NCI-H748 treated with DMSO at 0.1 percent for 48 hours (cell line): ENCODE measurements around the gene DOK4.
"Not testable (repeated sequence)": the region's sequence is repeated elsewhere in the genome, so short reads cannot be mapped to it uniquely, and the experiment has no call there.

Source experiments
- DNase-seq: peaks from one replicate; lab custom pipeline; 2025; lab: John Stamatoyannopoulos, UW

The DOK4 gene

DNA sequence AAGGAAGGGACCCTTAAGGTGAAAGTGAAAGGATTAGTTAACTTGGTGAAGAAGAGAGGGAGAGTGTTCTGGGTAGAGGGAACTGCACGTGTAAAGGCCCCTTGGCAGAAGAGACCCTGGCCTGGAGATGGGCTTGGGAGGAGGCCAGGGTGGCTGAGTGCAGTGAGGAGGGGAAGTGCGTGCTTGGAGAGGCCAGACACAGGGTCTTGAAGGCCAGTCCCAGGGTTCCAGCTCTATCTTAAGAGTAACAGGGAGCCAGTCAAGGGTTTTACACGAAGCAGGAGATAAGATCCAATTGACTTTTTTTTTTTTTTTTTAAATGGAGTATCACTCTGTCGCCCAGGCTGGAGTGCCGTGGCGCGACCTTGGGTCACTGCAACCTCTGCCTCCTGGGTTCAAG, 15.2 kb upstream of the DOK4 start:
- DNase-seq: no peak

DNA sequence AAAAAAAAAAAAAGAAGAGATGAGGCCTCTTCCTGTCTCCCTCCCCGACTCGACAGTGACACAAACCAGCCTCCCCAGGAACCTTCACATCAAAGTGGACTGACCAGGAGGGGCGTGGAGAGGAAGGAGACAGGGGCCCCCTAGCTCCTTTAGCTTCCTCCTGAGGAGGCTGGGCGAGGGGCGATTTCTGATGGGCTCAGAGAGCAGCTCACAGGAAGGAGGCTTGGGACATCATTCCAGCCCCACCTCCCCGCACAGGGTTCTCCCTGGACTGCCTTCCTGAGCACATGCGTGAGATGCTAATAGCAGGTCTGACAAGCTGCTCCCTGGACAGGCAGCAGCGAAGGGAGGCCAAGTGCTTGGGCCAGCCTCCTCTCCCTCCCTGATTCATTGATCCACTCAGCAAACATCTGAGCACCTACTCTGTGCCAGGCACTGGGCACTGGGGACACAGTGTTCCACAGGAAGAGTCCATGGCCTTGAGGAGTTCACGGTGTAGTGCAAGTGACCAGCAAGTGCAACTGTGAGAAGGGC, 14.4 kb upstream of the DOK4 start:
- DNase-seq: no peak

DNA sequence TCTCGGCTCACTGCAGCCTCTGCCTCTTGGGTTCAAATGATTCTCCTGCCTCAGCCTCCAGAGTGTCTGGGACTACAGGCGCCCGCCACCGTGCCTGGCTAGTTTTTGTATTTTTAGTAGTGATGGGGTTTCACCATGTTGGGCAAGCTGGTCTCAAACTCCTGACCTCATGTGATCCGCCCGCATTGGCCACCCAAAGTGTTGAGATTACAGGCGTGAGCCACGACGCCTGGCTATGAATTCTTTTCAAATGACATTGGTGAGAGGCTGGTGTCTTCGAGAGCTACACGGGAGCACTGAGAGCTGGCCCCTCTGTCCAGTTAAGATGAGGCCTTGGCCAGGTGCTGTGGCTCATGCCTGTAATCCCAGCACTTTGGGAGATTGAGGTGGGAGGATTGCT, 13.6 kb upstream of the DOK4 start:
- DNase-seq: not testable (repeated sequence)

DNA sequence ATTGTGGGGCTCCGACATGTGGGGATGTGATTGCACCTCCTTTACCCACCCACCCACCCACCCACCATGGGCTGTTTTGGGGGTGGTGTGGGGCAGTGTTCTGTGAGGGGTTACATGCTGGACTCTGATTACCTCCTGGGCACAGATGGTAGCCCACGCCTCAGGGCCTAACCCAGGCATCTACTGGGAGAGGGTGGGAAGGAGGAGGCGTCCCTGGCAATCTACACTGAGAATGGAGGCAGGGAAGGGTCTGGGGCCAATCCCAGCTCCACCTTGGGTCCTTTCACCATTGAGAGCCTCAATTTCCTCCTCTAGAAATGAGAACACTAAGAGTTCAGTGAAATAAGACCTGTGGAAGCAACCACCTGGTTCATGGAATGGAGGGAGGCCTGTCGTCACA, 11.7 kb upstream of the DOK4 start:
- DNase-seq: no peak

DNA sequence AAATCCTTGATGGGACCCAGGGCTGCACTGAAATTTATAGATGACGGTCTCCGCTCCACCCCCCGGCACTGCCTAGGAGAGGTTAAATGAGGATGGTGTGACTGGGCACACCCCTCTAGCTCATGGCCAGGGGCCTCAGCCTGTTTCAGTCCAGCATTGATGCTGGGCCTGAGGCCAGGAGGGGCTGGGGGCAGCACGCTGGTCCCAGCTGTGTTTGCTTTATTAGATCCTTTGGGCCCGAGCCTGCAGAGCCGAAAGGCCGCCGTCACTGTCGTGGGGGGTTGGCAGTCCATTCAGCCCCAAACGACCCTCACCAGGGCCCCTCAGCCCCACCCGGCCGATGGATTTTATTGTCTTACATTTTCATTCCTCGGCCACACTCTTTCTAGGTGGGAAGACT, 10.8 kb upstream of the DOK4 start:
- DNase-seq: no peak

DNA sequence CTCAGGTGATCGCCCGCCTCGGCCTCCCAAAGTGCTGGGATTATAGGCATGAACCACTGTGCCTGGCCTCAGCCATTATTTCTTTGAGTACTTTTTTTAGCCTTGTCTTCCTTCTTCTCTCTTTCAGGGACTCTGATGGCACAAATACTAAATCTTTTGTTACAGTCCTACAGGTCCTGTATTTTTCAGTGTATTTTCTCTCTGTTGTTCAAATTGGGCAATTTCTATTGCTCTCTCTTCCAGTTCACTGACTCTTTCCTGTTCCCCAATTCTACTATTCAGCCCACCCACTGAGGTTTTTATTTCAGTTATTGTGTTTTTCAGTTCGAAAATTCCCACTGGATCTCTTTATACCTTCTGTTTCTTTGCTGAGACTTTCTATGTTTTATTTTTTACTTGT, 7.5 kb upstream of the DOK4 start:
- no peak for DNase-seq

DNA sequence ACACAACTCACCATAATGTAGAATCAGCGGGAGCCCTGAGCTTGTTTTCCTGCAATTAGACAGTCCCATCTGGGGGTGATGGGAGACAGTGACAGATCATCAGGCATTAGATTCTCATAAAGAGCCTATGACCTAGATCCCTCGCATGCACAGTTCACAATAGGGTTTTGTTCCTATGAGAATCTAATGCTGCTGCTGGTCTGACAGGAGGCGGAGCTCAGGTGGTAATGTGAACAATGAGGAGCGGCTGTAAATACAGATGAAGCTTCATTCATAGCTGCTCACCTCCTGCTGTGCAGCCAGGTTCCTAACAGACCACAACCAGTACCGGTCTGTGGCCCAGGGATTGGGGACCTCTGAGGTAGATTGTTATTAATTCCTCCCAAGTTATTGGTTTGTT, 2.9 kb upstream of the DOK4 start:
- no peak for DNase-seq

DNA sequence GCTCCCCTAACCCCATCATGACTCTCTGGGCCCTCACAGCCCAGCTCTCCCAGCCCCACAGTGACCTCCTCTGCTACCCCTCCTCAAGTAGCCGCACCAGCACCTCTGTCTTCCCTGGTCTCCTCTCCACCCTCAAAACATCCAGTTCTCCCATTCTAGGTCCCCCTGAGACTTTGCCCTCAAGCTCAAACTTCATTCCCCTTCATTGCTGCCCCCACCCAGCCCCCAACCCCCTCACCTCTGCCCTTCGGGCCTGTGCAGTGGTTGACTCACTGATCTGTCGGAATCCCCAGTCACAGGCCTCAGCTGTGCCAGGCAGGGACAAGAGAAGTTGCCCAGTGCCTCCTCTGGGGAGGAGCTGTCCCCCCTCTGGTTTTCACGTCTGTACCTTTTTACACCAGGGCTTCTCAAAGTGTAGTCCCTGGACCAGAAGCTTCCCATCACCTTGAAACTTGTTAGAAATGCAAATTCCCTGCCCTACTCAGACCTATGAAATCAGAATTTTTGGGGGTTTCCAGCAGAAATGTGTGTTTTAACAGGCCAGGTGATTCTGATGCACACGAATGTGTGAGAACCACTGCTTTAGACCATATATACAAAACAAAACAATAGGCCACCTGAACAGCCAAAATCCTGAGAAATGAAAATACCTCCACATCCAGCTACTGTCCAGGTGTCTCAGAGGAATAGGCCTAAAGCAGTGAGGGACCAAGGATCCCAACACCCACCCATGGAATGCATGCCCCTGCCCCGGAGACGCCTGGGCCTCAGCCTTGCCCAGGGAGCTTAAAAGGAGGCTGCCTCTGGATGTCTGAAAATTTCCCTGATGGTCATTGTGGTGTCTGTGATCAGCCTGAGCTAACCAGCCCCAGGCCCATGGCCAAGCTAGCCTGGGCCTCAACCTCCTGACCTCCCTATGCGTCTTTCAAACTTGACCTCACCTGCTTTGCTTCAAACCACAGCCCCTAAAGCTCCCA, 853 bp upstream of the DOK4 start:
- no peak for DNase-seq

DNA sequence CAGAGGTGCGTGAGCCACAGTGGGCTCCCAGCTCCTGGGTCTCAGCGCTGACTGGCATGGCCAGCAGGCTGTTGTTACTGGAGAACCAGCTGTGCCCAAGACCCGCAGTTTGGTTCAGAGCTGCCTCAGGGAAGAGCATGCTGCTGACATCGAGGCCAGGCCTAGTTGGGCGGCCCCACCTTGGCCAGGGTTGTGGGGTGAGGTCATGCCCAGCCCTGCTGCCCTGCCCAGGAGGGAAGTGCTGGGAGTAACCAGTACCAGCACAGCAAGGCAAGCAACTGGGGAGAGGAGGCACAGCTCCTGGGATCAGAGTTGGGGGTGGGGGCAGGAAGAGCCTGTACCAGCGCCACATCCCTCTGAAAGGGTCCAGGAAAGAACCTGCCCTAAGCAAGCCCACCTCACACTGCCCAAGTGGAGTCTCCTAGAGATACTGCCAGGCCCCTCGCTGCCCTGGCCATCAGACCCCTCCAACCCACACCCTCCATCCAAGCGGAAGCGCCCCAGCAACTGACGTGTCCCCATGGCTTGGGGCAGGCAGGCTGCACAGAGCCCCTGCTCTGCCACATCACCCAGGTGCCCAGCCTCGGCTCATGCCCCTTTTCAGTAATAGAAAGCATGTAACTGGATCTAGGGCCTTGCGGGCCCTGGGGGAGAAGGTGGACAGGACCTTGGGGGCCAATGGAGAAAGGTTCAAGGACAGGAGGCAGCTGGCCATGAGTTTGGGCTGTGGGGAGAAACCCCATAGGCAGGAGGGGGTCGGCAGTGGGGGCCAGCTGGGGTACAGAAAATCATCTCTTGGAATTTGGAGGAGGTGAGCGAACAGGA, 990 bp downstream of the DOK4 start:
- no peak for DNase-seq

DNA sequence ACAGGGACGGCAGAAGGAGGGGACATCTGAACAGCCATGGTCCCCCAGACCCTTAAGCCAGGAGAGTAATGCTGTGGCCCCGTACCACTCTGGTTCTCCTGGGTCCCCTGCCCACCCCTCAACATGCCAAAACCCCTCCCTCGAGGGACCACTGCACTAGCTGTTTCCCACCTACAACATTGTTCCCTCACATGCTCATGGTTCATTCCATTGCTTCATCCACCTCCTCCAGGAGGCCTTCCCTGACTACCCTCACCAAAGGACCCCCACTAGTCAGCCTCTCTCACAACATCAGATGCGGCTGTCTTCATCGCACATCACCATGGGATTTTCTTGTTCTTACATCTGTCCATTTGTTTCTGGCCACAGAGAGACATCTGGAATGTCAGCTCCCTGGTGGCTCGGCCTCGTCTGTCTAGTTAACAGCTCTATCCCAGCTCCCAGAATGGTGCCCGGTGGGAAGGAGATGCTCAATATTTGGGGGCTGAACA, 1.7 kb downstream of the DOK4 start:
- no peak for DNase-seq

DNA sequence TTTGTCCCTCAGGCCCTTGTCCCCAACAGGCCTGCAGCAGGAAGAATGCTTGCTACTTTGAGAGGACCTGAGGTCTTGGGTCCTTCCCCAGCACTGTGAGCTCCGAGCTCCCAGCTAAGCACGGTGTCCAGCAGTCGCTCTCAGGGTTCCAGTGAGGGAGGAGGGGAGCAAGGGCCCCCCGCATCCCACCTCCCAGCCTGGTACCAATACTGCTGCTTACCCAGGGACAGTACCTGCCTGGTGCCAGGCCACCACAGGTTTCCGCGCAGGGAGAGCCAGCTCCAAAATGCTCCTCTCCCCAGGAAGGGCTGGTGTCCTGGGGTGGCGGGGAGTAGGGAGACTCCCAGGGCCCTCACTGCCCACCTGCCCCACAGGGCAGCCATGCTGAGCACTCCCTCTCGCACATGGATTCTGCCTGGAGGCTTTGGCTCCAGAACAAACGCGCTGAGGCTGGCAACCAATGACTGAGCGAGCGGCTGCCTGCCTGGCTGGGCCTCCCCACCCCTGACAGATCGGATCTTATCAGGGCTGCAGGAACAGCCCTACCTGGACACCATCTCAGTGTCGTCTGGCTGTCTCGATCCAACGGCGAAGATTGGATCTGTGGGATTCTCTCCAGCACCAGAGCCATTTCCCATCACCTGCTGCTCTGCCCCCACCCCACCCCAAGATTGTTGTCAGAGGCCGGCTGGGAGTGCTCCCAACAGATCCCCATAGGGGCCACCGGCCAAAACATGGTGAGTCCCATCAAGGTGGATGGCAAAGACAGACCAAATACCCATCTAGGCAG, 2.4 kb downstream of the DOK4 start:
- DNase-seq: no peak

DNA sequence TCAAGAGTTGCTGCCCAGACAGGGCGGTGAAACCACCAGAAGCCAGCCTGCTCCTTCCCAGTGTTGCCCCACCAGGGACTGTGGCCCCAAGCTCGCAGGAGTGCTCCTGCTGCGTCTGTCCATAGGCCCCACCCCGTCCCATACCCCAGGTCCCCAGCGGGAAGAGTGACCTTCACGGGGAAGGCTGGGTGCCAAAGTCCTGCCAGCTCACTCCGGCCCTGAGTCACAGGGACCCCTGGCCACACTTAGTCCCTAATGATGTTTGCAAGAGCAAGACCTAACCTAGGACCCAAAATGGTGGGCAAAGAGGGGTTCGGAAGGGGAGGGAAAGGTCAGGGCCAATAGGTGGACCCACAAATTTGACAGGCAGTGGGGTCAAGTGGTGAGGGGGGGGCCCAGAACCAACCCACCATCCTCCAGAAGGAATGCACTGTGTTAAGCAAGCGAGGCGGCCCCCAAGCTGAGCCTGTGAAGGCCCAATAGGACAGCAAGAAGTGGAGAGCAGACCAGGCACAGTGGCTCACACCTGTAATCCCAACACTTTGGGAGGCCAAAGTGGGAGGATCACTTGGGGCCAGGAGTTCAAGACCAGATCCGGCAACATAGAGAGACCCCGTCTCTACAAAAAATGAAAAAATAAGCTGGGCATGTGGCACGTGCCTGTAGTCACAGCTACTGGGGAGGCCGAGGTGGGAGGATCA, 3.3 kb downstream of the DOK4 start:
- DNase-seq: no peak

DNA sequence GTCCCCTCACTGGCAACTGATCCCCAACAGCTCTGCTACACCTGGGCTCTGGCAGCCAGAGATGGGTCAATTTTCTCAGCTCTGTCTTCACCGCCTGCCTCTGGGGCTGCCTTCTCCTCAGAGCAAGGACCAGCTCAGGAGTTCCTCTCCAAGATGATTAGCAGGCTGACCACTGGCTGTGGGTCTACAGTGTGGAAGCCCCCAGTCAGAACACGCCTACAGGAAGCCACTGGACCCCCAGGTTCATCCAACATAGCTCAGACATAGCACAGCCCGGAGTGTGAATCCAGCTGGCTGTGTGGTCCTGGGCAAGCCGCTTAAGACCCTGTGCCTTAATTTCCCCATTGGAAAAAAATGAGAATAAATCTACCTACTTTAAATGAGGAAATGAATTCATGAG, 4.9 kb downstream of the DOK4 start:
- no peak for DNase-seq

DNA sequence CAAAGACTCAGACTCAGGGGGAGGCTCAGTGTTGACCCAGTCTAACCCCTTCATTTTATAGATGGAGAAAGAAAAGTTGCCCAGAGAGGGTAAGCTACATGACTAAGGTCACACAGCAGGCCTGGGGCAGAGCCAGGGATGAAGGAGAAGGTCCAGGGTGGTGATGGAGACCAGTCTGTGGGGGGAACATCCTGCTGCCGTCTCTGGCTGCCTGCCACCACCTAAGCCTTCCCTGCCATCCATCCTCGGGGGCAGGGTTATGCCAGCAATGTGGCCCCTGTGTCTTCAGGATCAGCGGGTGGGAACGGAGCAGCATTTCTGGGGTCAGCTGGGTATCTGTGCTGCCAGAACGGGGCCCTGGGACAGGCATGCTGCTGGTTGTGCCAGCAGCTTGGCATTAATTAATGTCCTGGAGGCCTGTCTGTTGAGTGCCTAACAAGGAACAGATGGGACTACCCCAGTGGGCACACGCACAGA, 5.5 kb downstream of the DOK4 start:
- DNase-seq: no peak

DNA sequence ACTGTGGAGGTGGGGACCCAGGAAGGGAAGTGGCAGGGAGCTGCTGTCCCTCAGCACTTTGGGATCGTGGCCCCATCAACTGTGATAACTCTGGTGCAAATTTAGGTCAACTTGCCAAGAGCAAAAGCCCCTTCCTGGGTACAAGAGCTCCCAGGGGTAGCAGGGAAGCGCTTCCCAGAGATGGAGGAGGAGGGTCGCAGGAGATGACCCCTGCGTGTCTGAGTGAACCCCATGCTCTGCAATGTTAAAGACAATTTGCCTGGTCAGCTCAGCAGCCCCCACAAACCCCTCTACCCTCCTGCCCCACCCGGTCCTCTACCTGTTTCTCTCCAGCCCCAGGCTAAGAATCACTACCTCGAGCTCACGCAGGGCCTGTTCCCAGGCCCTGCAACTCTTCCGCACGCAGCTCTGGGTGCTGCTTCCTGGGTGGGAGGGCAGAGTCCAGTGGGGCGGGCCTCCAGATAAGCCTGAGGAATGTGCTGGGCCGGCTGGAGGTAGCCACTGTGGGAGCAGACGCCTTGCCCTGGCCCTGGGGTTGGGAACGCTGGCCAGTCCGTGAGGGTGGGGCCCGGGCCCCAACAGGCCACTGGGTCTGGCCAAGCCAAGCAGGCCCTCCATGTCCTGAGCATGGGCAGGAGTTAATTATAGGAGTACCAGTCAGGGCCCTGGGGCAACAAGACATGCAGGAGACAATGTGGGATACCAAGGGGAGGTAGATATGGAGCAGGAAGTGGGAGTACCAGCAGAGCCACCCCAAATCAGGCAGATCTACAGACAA, 6.1 kb downstream of the DOK4 start:
- DNase-seq: no peak

DNA sequence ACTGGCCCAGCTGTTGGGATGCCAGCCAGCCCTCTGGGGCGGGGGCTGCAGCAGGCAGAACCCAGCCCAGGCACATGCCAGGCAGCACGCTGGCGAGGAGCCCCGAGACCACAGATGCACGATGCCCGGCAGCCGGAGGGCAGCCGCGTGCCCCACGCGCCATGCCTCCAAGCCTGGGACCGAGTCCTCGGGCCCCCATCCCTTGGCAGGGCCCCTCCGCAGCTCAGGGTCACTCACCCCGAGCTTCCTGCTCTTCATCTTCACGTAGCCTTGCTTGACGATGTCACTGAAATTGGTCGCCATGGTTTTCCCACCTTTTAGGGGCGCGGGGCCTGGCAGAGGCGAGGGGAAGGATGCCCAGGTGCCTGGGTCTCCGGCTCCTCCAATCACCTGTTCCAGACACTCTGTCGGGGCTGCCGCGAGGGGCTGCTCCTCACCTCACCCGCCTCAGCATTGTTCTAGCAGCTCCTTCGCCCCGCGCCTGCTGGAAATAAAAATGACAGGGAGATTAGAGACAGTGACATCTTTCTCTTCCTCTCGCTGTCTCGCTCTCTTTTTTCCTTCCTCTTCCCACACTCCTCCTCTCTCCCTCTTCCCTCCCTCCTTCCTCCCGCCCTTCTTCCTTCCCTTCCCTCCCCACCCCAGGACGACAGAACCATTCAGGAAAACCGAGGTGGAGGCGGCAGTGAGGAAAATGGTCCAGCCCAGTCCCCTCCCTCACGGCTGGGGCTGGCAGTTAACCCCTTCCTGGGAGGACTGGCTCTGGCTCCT, 6.9 kb downstream of the DOK4 start:
- no peak for DNase-seq

DNA sequence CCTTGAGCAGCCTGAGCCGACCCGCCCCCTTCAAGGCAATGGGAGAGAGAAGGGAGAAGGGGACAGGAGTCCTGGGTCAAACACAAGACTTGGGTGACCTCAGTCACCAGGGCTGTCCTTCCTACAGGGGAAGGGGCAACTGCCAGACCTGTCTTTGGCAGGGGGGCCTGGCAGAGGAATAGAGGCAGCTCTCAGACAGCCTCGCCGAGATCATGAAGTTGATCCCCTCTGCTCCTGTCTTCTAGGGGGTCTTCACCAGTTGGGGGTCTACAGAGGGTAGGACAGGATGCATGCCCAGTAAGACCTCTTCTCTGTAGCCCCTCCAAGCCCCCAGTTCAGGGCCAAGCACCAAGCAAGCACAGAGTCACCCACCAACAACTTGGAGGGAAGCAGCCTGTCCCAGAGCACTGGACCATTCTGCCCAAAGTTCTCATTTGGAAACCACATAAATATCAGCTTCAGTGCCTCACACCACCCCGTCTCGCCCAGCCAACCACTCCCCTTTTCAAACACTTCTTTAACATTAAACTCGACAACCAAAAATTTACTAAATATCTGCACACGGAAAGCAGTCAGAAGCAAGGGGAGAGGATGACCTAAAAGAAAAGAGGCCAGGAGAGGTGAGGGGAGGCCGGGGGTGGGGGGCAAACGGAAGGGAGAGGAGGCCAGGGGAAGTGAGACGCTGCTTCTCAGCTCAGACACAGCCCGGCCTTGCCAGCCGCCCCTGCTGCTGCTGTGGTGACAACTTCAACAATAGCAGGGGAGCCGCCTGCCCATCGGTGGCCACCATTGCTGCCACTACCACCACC, 7.7 kb downstream of the DOK4 start:
- DNase-seq: no peak

DNA sequence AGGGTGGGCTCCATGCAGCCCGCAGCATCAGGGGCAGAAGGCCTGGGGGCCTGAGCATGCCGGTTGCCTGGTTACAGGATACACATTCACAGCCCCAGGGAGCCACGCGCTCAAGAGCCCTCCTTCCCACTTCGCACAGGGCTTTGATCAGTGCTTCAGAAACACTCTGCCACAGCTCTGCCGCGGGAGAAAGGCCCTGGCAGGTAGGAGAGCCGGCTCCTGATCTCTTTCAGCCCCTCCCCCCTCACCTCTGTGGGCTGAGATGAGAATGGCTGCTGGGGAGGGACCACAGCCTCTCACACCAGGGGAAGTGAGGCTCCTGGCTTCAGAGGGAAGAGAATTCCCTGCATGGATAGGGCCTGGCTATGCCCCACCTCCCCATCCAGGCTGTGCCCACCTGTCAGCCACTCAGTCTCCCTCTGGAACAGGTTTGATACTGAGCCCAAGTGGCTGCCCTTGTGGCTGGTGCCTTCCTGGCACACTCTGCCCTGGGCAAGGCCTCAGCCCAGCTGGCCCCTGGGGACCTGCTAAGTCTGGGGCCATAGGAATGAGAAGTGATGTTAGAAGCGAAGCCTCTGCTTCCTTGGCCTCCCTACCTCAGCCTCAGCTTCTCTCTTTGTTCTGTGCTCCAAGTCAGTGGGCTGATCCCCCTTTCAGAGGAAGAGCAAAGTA, 8.6 kb downstream of the DOK4 start:
- DNase-seq: no peak
